WTC11 (cell line): ENCODE results near the gene TMEM11. TPM values are rescaled to one million over a fixed set of nuclear protein-coding genes. Genes with fewer than 3 reads are reported as not detected.

Source experiments
- ATAC-seq: fragments of 200-7000 bp; cut with Tn5 transposase; 2 replicates; pipeline ENCODE4 v1.10.0; 2021; ENCODE audit warnings: mild to moderate bottlenecking, moderate library complexity
- CTCF ChIA-PET: fragments of 300-600 bp; sonication (Branson Sonifier 250); formaldehyde crosslinking; loops from one replicate; lab custom pipeline; 2021; ENCODE audit warnings: antibody characterized with exemption; lab: Charles Lee
- POLR2A ChIA-PET: fragments of 350-600 bp; sonication (Branson Sonifier 250); formaldehyde crosslinking; loops from one replicate; lab custom pipeline; 2021; ENCODE audit warnings: antibody characterized with exemption; lab: Charles Lee
- DNase-seq: peaks from one replicate; pipeline ENCODE4 v3.0.0; 2021; ENCODE audit warnings: low spot score
- H3K27ac Mint-ChIP-seq: 2 replicates; pipeline ENCODE4 v1.8.0; 2021; ENCODE audit warnings: mixed read lengths
- H3K27me3 Mint-ChIP-seq: 2 replicates; pipeline ENCODE4 v1.8.0; 2021; ENCODE audit warnings: low read depth, mild to moderate bottlenecking, moderate library complexity, mixed read lengths
- H3K36me3 Mint-ChIP-seq: 2 replicates; pipeline ENCODE4 v1.8.0; 2021; ENCODE audit warnings: mixed read lengths
- H3K4me1 Mint-ChIP-seq: 2 replicates; pipeline ENCODE4 v1.8.0; 2022; ENCODE audit warnings: mixed read lengths
- H3K4me3 Mint-ChIP-seq: 2 replicates; pipeline ENCODE4 v1.8.0; 2021; ENCODE audit warnings: mild to moderate bottlenecking, moderate library complexity, mixed read lengths
- H3K9me3 Mint-ChIP-seq: 2 replicates; pipeline ENCODE4 v1.8.0; 2021; ENCODE audit warnings: mixed read lengths
- IRF2 ChIP-seq: sonication (generic); formaldehyde crosslinking; IDR thresholded peaks from 2 replicates; pipeline ENCODE4 v1.8.0; 2022; ENCODE audit warnings: low read depth, missing genetic modification reagents, borderline replicate concordance
- JUN ChIP-seq: sonication (generic); formaldehyde crosslinking; IDR thresholded peaks from 2 replicates; pipeline ENCODE4 v1.8.0; 2023; ENCODE audit warnings: mild to moderate bottlenecking, missing genetic modification reagents
- MYBL2 ChIP-seq: sonication (generic); formaldehyde crosslinking; IDR thresholded peaks from 2 replicates; pipeline ENCODE4 v1.8.1; 2023; ENCODE audit warnings: mild to moderate bottlenecking, moderate library complexity, missing genetic modification reagents
- NFATC4 ChIP-seq: fragments of 250-450 bp; sonication (Bioruptor Pico); IDR thresholded peaks from 2 replicates; pipeline ENCODE4 v1.9.0; 2021; ENCODE audit warnings: mild to moderate bottlenecking
- NR1H2 ChIP-seq: sonication (generic); formaldehyde crosslinking; IDR thresholded peaks from 2 replicates; pipeline ENCODE4 v1.9.0; 2021; ENCODE audit warnings: mild to moderate bottlenecking, moderate library complexity, missing genetic modification reagents
- NR3C1 ChIP-seq: sonication (generic); formaldehyde crosslinking; conservative IDR thresholded peaks from 2 replicates; pipeline ENCODE4 v1.8.1; 2023; ENCODE audit warnings: low read depth, mild to moderate bottlenecking, missing genetic modification reagents
- OVOL2 ChIP-seq: fragments of 250-450 bp; sonication (Bioruptor Pico); IDR thresholded peaks from 2 replicates; pipeline ENCODE4 v1.9.0; 2021; ENCODE audit warnings: mild to moderate bottlenecking, borderline replicate concordance
- SMAD4 ChIP-seq: sonication (generic); formaldehyde crosslinking; IDR thresholded peaks from 2 replicates; pipeline ENCODE4 v1.8.0; 2022; ENCODE audit warnings: mild to moderate bottlenecking, missing genetic modification reagents
- SOX15 ChIP-seq: fragments of 250-450 bp; sonication (Bioruptor Pico); IDR thresholded peaks from 2 replicates; pipeline ENCODE4 v1.9.0; 2021; ENCODE audit warnings: mild to moderate bottlenecking
- TCF7 ChIP-seq: sonication (generic); formaldehyde crosslinking; IDR thresholded peaks from 2 replicates; pipeline ENCODE4 v1.8.0; 2022; ENCODE audit warnings: mild to moderate bottlenecking, low read depth, missing genetic modification reagents, moderate library complexity
- TEAD1 ChIP-seq: sonication (generic); formaldehyde crosslinking; IDR thresholded peaks from 2 replicates; pipeline ENCODE4 v1.8.0; 2022; ENCODE audit warnings: mild to moderate bottlenecking, missing genetic modification reagents
- TP53 ChIP-seq: sonication (generic); formaldehyde crosslinking; IDR thresholded peaks from 2 replicates; pipeline ENCODE4 v1.8.1; 2023; ENCODE audit warnings: mild to moderate bottlenecking, missing genetic modification reagents
- ZBTB21 ChIP-seq: sonication (generic); formaldehyde crosslinking; IDR thresholded peaks from 2 replicates; pipeline ENCODE4 v1.8.1; 2023; ENCODE audit warnings: mild to moderate bottlenecking, missing genetic modification reagents, borderline replicate concordance
- ZNF232 ChIP-seq: sonication (generic); formaldehyde crosslinking; IDR thresholded peaks from 2 replicates; pipeline ENCODE4 v1.8.0; 2022; ENCODE audit warnings: mild to moderate bottlenecking, missing genetic modification reagents
- ZNF396 ChIP-seq: fragments of 250-450 bp; sonication (Bioruptor Pico); IDR thresholded peaks from 2 replicates; pipeline ENCODE4 v1.8.0; 2021; ENCODE audit warnings: mild to moderate bottlenecking, moderate library complexity, borderline replicate concordance
- total RNA-seq: library from RNA; stranded (reverse); gene quantifications from 3 replicates; pipeline ENCODE4 v1.2.3, GENCODE V29; 2021
- TF ChIP-seq, protein P1 (sequence below): sonication (generic); formaldehyde crosslinking; IDR thresholded peaks from 2 replicates; pipeline ENCODE4 v1.8.1; 2023; ENCODE audit warnings: mild to moderate bottlenecking, missing genetic modification reagents, moderate library complexity
- TF ChIP-seq, protein P2 (sequence below): sonication (generic); formaldehyde crosslinking; conservative IDR thresholded peaks from 2 replicates; pipeline ENCODE4 v1.8.1; 2022; ENCODE audit warnings: mild to moderate bottlenecking, missing genetic modification reagents
- TF ChIP-seq, protein P3 (sequence below): fragments of 250-450 bp; sonication (Bioruptor Pico); IDR thresholded peaks from 2 replicates; pipeline ENCODE4 v1.9.0; 2021; ENCODE audit warnings: mild to moderate bottlenecking
- TF ChIP-seq, protein P4 (sequence below): sonication (generic); formaldehyde crosslinking; IDR thresholded peaks from 2 replicates; pipeline ENCODE4 v1.8.1; 2023; ENCODE audit warnings: mild to moderate bottlenecking, missing genetic modification reagents, moderate library complexity
- TF ChIP-seq, protein P5 (sequence below): sonication (generic); formaldehyde crosslinking; IDR thresholded peaks from 2 replicates; pipeline ENCODE4 v1.8.1; 2022; ENCODE audit warnings: mild to moderate bottlenecking, moderate library complexity, missing genetic modification reagents
- TF ChIP-seq, protein P6 (sequence below): sonication (generic); formaldehyde crosslinking; IDR thresholded peaks from 2 replicates; pipeline ENCODE4 v1.8.0; 2022; ENCODE audit warnings: missing genetic modification reagents
- TF ChIP-seq, protein P7 (sequence below): fragments of 250-450 bp; sonication (Bioruptor Pico); IDR thresholded peaks from 2 replicates; pipeline ENCODE4 v1.9.0; 2021; ENCODE audit warnings: mild to moderate bottlenecking, borderline replicate concordance

The TMEM11 gene
- total RNA-seq, 1 experiment from 2014 or later, result 37.0 TPM

DNA sequence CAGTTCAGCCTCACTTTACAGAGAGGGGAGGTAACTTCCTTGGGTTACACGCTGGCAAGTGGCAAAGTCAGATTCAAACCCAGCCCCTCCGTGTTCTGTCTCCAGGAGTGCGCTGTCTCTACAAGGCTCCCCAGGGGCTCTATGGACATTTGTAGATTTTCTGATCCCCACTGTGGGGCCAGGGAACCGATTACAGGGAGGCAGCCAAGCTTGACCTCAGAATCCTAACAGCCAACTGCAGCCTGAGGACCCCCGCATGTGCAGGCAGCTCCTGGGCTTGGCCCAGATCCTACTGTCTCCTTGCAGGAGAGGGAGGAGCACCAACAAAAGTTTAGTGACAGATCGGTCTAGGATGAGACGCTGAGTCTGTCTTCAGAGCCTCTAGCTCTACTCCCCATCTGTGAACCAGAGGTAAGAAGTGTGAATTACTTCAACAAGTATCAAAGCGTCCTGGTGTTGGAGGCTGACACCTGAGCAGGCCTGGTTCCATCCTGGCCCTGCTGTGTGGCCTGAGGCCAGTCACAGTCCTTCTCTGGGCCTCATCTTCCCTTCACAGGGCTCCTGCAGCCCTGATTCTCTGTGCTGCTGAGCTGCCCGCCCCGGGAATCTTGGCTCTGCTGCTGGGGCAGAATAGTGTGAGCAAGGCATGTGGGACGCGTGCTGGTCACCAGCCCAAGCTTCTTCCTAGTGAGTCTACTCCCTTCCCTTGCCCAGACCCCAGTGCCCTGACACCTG, 48.5 kb upstream of the TMEM11 start:
- peaks cover 4% of the 10 kb centered on the region; the same call in 1 of the 2 replicates for H3K4me1 Mint-ChIP-seq
- H3K36me3 Mint-ChIP-seq, result no peaks in the 10 kb centered on the region
- DNase-seq, result no peak
- H3K27me3 Mint-ChIP-seq, result no peaks in the 10 kb centered on the region
- H3K9me3 Mint-ChIP-seq, result no peaks in the 10 kb centered on the region
- H3K27ac Mint-ChIP-seq, result no peak overlapping the region; the same call in 1 of the 2 replicates
- H3K4me3 Mint-ChIP-seq, result no peak overlapping the region
- ChIA-PET POLR2A (no interaction called here), CTCF (no interaction called here)
- TF ChIP-seq, protein P1, sequence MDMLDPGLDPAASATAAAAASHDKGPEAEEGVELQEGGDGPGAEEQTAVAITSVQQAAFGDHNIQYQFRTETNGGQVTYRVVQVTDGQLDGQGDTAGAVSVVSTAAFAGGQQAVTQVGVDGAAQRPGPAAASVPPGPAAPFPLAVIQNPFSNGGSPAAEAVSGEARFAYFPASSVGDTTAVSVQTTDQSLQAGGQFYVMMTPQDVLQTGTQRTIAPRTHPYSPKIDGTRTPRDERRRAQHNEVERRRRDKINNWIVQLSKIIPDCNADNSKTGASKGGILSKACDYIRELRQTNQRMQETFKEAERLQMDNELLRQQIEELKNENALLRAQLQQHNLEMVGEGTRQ (CRISPR knock-in tag), result no peak
- TF ChIP-seq SMAD4 (CRISPR knock-in tag) (no peak), NR1H2 (CRISPR knock-in tag) (no peak), TEAD1 (CRISPR knock-in tag) (no peak), MYBL2 (CRISPR knock-in tag) (no peak), ZBTB21 (CRISPR knock-in tag) (no peak), ZNF232 (CRISPR knock-in tag) (no peak), SOX15 (CRISPR knock-in tag) (no peak), NFATC4 (no peak), JUN (CRISPR knock-in tag) (no peak), TP53 (CRISPR knock-in tag) (no peak), ZNF396 (CRISPR knock-in tag) (no peak)
- TF ChIP-seq, protein P2, sequence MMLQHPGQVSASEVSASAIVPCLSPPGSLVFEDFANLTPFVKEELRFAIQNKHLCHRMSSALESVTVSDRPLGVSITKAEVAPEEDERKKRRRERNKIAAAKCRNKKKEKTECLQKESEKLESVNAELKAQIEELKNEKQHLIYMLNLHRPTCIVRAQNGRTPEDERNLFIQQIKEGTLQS, result no peak
- TF ChIP-seq, protein P3, sequence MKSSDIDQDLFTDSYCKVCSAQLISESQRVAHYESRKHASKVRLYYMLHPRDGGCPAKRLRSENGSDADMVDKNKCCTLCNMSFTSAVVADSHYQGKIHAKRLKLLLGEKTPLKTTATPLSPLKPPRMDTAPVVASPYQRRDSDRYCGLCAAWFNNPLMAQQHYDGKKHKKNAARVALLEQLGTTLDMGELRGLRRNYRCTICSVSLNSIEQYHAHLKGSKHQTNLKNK (CRISPR knock-in tag), result no peak
- TF ChIP-seq, protein P4, sequence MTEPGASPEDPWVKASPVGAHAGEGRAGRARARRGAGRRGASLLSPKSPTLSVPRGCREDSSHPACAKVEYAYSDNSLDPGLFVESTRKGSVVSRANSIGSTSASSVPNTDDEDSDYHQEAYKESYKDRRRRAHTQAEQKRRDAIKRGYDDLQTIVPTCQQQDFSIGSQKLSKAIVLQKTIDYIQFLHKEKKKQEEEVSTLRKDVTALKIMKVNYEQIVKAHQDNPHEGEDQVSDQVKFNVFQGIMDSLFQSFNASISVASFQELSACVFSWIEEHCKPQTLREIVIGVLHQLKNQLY (CRISPR knock-in tag), result no peak
- TF ChIP-seq, protein P5, sequence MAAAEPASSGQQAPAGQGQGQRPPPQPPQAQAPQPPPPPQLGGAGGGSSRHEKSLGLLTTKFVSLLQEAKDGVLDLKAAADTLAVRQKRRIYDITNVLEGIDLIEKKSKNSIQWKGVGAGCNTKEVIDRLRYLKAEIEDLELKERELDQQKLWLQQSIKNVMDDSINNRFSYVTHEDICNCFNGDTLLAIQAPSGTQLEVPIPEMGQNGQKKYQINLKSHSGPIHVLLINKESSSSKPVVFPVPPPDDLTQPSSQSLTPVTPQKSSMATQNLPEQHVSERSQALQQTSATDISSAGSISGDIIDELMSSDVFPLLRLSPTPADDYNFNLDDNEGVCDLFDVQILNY, result no peak
- TF ChIP-seq, protein P6, sequence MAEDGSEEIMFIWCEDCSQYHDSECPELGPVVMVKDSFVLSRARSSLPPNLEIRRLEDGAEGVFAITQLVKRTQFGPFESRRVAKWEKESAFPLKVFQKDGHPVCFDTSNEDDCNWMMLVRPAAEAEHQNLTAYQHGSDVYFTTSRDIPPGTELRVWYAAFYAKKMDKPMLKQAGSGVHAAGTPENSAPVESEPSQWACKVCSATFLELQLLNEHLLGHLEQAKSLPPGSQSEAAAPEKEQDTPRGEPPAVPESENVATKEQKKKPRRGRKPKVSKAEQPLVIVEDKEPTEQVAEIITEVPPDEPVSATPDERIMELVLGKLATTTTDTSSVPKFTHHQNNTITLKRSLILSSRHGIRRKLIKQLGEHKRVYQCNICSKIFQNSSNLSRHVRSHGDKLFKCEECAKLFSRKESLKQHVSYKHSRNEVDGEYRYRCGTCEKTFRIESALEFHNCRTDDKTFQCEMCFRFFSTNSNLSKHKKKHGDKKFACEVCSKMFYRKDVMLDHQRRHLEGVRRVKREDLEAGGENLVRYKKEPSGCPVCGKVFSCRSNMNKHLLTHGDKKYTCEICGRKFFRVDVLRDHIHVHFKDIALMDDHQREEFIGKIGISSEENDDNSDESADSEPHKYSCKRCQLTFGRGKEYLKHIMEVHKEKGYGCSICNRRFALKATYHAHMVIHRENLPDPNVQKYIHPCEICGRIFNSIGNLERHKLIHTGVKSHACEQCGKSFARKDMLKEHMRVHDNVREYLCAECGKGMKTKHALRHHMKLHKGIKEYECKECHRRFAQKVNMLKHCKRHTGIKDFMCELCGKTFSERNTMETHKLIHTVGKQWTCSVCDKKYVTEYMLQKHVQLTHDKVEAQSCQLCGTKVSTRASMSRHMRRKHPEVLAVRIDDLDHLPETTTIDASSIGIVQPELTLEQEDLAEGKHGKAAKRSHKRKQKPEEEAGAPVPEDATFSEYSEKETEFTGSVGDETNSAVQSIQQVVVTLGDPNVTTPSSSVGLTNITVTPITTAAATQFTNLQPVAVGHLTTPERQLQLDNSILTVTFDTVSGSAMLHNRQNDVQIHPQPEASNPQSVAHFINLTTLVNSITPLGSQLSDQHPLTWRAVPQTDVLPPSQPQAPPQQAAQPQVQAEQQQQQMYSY (CRISPR knock-in tag), result no peak
- no peak for ATAC-seq

DNA sequence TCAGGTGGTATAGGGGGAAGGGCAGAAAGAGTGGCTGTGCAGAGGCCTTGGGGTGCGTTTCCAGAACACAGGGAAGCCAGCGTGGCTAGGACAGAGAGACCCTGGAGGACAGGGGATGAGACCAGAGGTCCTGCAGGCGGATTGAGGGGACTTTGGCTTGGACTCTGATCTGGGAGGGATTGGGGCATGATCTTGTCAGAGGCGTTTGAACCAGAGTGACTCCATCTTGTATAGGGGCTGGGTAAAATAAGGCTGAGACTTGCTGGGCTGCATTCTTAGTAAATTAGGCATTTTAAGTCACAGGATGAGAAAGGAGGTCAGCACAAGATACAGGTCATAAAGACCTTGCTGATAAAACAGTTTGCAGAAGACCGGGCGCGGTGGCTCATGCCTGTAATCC, 44.6 kb upstream of the TMEM11 start:
- Mint-ChIP-seq H3K36me3 (no peaks in the 10 kb centered on the region), H3K4me3 (no peak overlapping the region), H3K27me3 (peaks cover 3% of the 10 kb centered on the region; the same call in 1 of the 2 replicates), H3K27ac (no peak overlapping the region), H3K9me3 (no peaks in the 10 kb centered on the region; the same call in 1 of the 2 replicates), H3K4me1 (peaks cover 25% of the 10 kb centered on the region)
- ChIA-PET CTCF (interaction anchor here (0.6 kb wide), 1 partner anchor 207 kb away, joined by 3 read pairs; no protein-coding TSS in a partner anchor), POLR2A (no interaction called here)
- ATAC-seq, result no peak
- DNase-seq, result no peak
- TF ChIP-seq NR3C1 (CRISPR knock-in tag), result no peak
- TF ChIP-seq, protein P7, sequence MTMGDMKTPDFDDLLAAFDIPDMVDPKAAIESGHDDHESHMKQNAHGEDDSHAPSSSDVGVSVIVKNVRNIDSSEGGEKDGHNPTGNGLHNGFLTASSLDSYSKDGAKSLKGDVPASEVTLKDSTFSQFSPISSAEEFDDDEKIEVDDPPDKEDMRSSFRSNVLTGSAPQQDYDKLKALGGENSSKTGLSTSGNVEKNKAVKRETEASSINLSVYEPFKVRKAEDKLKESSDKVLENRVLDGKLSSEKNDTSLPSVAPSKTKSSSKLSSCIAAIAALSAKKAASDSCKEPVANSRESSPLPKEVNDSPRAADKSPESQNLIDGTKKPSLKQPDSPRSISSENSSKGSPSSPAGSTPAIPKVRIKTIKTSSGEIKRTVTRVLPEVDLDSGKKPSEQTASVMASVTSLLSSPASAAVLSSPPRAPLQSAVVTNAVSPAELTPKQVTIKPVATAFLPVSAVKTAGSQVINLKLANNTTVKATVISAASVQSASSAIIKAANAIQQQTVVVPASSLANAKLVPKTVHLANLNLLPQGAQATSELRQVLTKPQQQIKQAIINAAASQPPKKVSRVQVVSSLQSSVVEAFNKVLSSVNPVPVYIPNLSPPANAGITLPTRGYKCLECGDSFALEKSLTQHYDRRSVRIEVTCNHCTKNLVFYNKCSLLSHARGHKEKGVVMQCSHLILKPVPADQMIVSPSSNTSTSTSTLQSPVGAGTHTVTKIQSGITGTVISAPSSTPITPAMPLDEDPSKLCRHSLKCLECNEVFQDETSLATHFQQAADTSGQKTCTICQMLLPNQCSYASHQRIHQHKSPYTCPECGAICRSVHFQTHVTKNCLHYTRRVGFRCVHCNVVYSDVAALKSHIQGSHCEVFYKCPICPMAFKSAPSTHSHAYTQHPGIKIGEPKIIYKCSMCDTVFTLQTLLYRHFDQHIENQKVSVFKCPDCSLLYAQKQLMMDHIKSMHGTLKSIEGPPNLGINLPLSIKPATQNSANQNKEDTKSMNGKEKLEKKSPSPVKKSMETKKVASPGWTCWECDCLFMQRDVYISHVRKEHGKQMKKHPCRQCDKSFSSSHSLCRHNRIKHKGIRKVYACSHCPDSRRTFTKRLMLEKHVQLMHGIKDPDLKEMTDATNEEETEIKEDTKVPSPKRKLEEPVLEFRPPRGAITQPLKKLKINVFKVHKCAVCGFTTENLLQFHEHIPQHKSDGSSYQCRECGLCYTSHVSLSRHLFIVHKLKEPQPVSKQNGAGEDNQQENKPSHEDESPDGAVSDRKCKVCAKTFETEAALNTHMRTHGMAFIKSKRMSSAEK (CRISPR knock-in tag), result no peak
- TF ChIP-seq TCF7 (CRISPR knock-in tag), result no peak
- no peak for TF ChIP-seq MYBL2 (CRISPR knock-in tag)
- TF ChIP-seq OVOL2 (CRISPR knock-in tag), result no peak
- no peak for TF ChIP-seq IRF2
